VCaP (cell line): ENCODE measurements around the gene ATP5ME.

Experiments
- H3K27ac ChIP-seq: fragments of 450-650 bp; 2 replicates; pipeline ENCODE4 v1.5.1; 2017
- CTCF ChIP-seq: fragments of 450-650 bp; conservative IDR thresholded peaks from 2 replicates; pipeline ENCODE4 v1.5.1; 2017; ENCODE audit warnings: mild to moderate bottlenecking, moderate library complexity

Gene ATP5ME

GRCh38 chr4:622996-623913, 50.8 kb downstream of the ATP5ME start:
- H3K27ac ChIP-seq, result no peak overlapping the region
- TF ChIP-seq CTCF, result no peak
